ENCODE data around the gene PI4KB.
"Not testable (repeated sequence)": the region's sequence is repeated elsewhere in the genome, so short reads cannot be mapped to it uniquely, and the experiment has no call there.

The PI4KB gene

GRCh38 chr1:151327223-151327902 lies at the start of gene PI4KB:
PI4KB (minus strand) TSS chr1:151327416; CDS start chr1:151316481, 10,935 bp downstream.
- peak; percentile 76 for DNase-seq (ENCODE audit: low read depth)

- DNase-seq (ENCODE audit: low read depth), result no peak
Observed at GRCh38 chr1:151373196-151373595, 46.0 kb upstream of the PI4KB start.

GRCh38 chr1:151372058-151372934 lies 45.1 kb upstream of the PI4KB start, which contains the start of gene SELENBP1:
SELENBP1 (minus strand) TSS chr1:151372705; CDS start chr1:151372641, 64 bp downstream.
- no peak for DNase-seq (ENCODE audit: low read depth)

GRCh38 chr1:151371370-151372057 lies 44.3 kb upstream of the PI4KB start:
- no peak for DNase-seq (ENCODE audit: low read depth)

- DNase-seq (ENCODE audit: low read depth), result no peak
Observed at GRCh38 chr1:151370211-151370911, 43.1 kb upstream of the PI4KB start.

- no peak for DNase-seq (ENCODE audit: low read depth)
Observed at GRCh38 chr1:151369621-151370048, 42.4 kb upstream of the PI4KB start.

- DNase-seq (ENCODE audit: low read depth), result no peak
Observed at GRCh38 chr1:151369302-151369610, 42.0 kb upstream of the PI4KB start.

- no peak for DNase-seq (ENCODE audit: low read depth)
Observed at GRCh38 chr1:151368393-151369301, 41.4 kb upstream of the PI4KB start.

GRCh38 chr1:151367658-151368392 lies 40.6 kb upstream of the PI4KB start:
- DNase-seq (ENCODE audit: low read depth), result no peak

GRCh38 chr1:151364996-151365395 lies 37.8 kb upstream of the PI4KB start:
- DNase-seq (ENCODE audit: low read depth), result no peak

- DNase-seq (ENCODE audit: low read depth), result no peak
Observed at GRCh38 chr1:151362308-151363155, 35.3 kb upstream of the PI4KB start.

- no peak for DNase-seq (ENCODE audit: low read depth)
Observed at GRCh38 chr1:151361883-151362282, 34.7 kb upstream of the PI4KB start.

GRCh38 chr1:151356696-151357095 lies 29.5 kb upstream of the PI4KB start:
- no peak for DNase-seq (ENCODE audit: low read depth)

GRCh38 chr1:151352021-151352718 lies 25.0 kb upstream of the PI4KB start:
- no peak for DNase-seq (ENCODE audit: low read depth)

- not testable (repeated sequence) for DNase-seq (ENCODE audit: low read depth)
Observed at GRCh38 chr1:151350323-151350722, 23.1 kb upstream of the PI4KB start.

- no peak for DNase-seq (ENCODE audit: low read depth)
Observed at GRCh38 chr1:151347523-151348246, 20.5 kb upstream of the PI4KB start.

GRCh38 chr1:151346769-151347522 lies 19.7 kb upstream of the PI4KB start, which contains the start of gene RFX5:
RFX5 (minus strand) TSS chr1:151347252; CDS start chr1:151346320, 932 bp downstream.
- peak; percentile 81 for DNase-seq (ENCODE audit: low read depth)
